NCI-H2196 treated with DMSO at 0.1 percent for 48 hours (cell line): ENCODE data around the gene PHKB.
"Not testable (repeated sequence)": the region's sequence is repeated elsewhere in the genome, so short reads cannot be mapped to it uniquely, and the experiment has no call there.

Experiments used
- DNase-seq: peaks from one replicate; lab custom pipeline; 2025; ENCODE audit not compliant: unreplicated experiment; lab: John Stamatoyannopoulos, UW

Gene PHKB

GRCh38 chr16:47468070-47468689 is 7.0 kb downstream of the PHKB start:
- not testable (repeated sequence) for DNase-seq

- no peak for DNase-seq
Observed at GRCh38 chr16:47469227-47469626, 8.1 kb downstream of the PHKB start.

- no peak for DNase-seq
Observed at GRCh38 chr16:47470211-47470610, 9.1 kb downstream of the PHKB start.

- no peak for DNase-seq
Observed at GRCh38 chr16:47470810-47471209, 9.7 kb downstream of the PHKB start.

GRCh38 chr16:47473004-47473403 is 11.9 kb downstream of the PHKB start:
- not testable (repeated sequence) for DNase-seq

GRCh38 chr16:47473792-47474191 is 12.7 kb downstream of the PHKB start:
- no peak for DNase-seq

GRCh38 chr16:47475786-47476185 is 14.7 kb downstream of the PHKB start:
- no peak for DNase-seq

GRCh38 chr16:47476654-47477345 is 15.7 kb downstream of the PHKB start:
- no peak for DNase-seq

GRCh38 chr16:47477679-47478078 is 16.5 kb downstream of the PHKB start:
- DNase-seq: no peak

GRCh38 chr16:47480410-47480809 is 19.3 kb downstream of the PHKB start:
- DNase-seq: no peak

GRCh38 chr16:47481698-47482374 is 20.7 kb downstream of the PHKB start:
- DNase-seq: no peak

GRCh38 chr16:47483616-47484015 is 22.5 kb downstream of the PHKB start:
- no peak for DNase-seq

- DNase-seq: no peak
Observed at GRCh38 chr16:47486856-47487255, 25.7 kb downstream of the PHKB start.

- DNase-seq: no peak
Observed at GRCh38 chr16:47488051-47488450, 26.9 kb downstream of the PHKB start.

- no peak for DNase-seq
Observed at GRCh38 chr16:47490471-47490870, 29.3 kb downstream of the PHKB start.

- no peak for DNase-seq
Observed at GRCh38 chr16:47492036-47492427, 30.9 kb downstream of the PHKB start.

GRCh38 chr16:47492428-47493377 is 31.6 kb downstream of the PHKB start:
- DNase-seq: no peak

GRCh38 chr16:47493381-47494337 is 32.5 kb downstream of the PHKB start:
- DNase-seq: no peak

GRCh38 chr16:47499080-47499699 is 38.1 kb downstream of the PHKB start:
- no peak for DNase-seq
